ENCODE measurements around the gene NPAS3.
A peak's percentile ranks its signal among the peaks of the same experiment; 100 is the strongest.

NPAS3 gene

GRCh38 chr14:33467971-33468370, 529.3 kb downstream of the NPAS3 start:
- DNase-seq (ENCODE audit: low spot score in 2 of 2) = no peak
- Histone ChIP-seq H3K9me3 (no peaks in the 10 kb centered on the region), H3K27me3 (ENCODE audit: low read depth) (no peaks in the 10 kb centered on the region), H3K4me1 (no peaks in the 10 kb centered on the region), H3K36me3 (replicated peaks) (no peaks in the 10 kb centered on the region), H3K4me3 (no peak overlapping the region)
- in situ Hi-C loops (cut with MboI; ENCODE audit: low sequenced_read_pairs) = no loop called here

GRCh38 chr14:33469898-33470297, 531.2 kb downstream of the NPAS3 start:
- no peaks in the 10 kb centered on the region for H3K9me3 ChIP-seq
- H3K4me3 ChIP-seq = no peak overlapping the region
- H3K36me3 ChIP-seq (replicated peaks) = no peaks in the 10 kb centered on the region
- H3K4me1 ChIP-seq = no peaks in the 10 kb centered on the region
- DNase-seq (ENCODE audit: low spot score in 2 of 2) = no peak
- in situ Hi-C loops (cut with MboI; ENCODE audit: low sequenced_read_pairs) = no loop called here
- H3K27me3 ChIP-seq (ENCODE audit: low read depth) = no peaks in the 10 kb centered on the region

GRCh38 chr14:33471776-33472175, 533.1 kb downstream of the NPAS3 start:
- Histone ChIP-seq H3K4me1 (no peaks in the 10 kb centered on the region), H3K36me3 (replicated peaks) (no peaks in the 10 kb centered on the region), H3K27me3 (ENCODE audit: low read depth) (no peaks in the 10 kb centered on the region), H3K9me3 (no peaks in the 10 kb centered on the region), H3K4me3 (no peak overlapping the region)
- in situ Hi-C loops (cut with MboI; ENCODE audit: low sequenced_read_pairs) = no loop called here
- no peak for DNase-seq (ENCODE audit: low spot score in 2 of 2)

DNA sequence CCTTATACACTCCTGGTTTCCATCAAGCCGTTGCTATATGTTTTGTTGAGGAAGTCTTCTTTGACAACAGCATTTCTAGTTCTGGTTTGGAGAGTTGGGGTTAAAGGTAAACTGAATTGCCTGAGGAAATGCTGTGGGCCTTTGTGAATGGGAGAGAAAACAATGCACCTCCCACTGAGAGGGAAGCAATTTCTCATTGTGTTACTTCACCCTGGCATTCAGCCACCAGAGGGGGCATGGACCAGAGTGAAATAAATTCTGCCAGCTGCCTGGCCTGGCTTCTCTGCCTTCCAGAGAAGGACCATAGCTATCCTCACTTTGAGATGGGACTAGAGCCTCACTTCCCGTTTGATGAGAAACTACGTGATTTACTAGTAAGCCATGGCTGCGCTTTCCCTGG, 536.9 kb downstream of the NPAS3 start:
- H3K27me3 ChIP-seq (ENCODE audit: low read depth) = no peaks in the 10 kb centered on the region
- in situ Hi-C loops (cut with MboI; ENCODE audit: low sequenced_read_pairs) = no loop called here
- no peaks in the 10 kb centered on the region for H3K9me3 ChIP-seq
- no peaks in the 10 kb centered on the region for H3K4me1 ChIP-seq
- no peaks in the 10 kb centered on the region for H3K36me3 ChIP-seq (replicated peaks)
- H3K4me3 ChIP-seq = no peak overlapping the region
- peak; percentile 56 to 65 for DNase-seq (ENCODE audit: low spot score in 2 of 2)

DNA sequence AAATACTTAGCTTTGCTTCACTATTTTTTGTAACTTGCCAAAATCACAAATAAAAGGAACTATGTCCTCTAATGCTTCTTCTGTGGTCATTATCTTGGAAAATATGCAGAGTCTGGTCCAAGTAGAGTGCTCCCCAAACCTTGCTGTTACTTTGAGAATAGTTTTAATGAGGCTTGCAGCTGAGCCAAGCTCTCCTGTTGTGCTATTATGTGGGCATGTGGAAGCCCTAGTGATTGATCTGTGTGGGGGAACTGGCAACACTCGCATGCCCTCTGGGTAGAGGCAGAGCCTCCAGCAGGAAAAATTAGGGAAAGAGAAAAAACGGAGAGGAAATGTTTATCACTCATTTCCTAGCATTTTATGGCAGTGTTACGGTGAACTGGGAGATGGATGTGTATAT, 539.1 kb downstream of the NPAS3 start:
- no peak for DNase-seq (ENCODE audit: low spot score in 2 of 2)
- H3K27me3 ChIP-seq (ENCODE audit: low read depth) = peaks cover 5% of the 10 kb centered on the region; the same call in 1 of the 2 replicates
- no peak overlapping the region for H3K4me3 ChIP-seq
- no peaks in the 10 kb centered on the region for H3K4me1 ChIP-seq
- no peaks in the 10 kb centered on the region for H3K9me3 ChIP-seq
- no peaks in the 10 kb centered on the region for H3K36me3 ChIP-seq (replicated peaks)
- in situ Hi-C loops (cut with MboI; ENCODE audit: low sequenced_read_pairs) = no loop called here

GRCh38 chr14:33480071-33480886, 541.6 kb downstream of the NPAS3 start:
- H3K27me3 ChIP-seq (ENCODE audit: low read depth) = peaks cover 9% of the 10 kb centered on the region; the same call in 1 of the 2 replicates

DNA sequence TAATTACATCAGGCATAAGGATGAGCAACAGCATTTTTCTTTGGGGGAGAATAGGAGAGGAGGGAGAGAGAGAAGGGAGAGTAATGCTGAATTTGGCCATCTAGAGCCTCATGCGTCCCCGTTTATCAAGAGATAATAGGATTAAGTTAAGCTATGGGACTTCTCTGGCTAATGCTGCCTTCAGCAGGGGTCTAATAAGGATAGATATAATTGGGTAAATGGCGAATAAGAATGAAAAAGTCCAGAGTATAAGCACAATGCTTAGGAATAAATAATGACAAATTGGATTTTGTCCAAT, 542.2 kb downstream of the NPAS3 start:
- peaks cover 9% of the 10 kb centered on the region; the same call in 1 of the 2 replicates for H3K27me3 ChIP-seq (ENCODE audit: low read depth)
- no peak for DNase-seq (ENCODE audit: low spot score in 2 of 2)
- no peak overlapping the region for H3K4me3 ChIP-seq
- no peaks in the 10 kb centered on the region for H3K36me3 ChIP-seq (replicated peaks)
- in situ Hi-C loops (cut with MboI; ENCODE audit: low sequenced_read_pairs) = no loop called here
- no peaks in the 10 kb centered on the region for H3K9me3 ChIP-seq
- H3K4me1 ChIP-seq = no peaks in the 10 kb centered on the region

More at GRCh38 chr14:33480071-33480886, 541.6 kb downstream of the NPAS3 start:
- no peaks in the 10 kb centered on the region for H3K4me1 ChIP-seq
- no peak for DNase-seq (ENCODE audit: low spot score in 2 of 2)
- H3K36me3 ChIP-seq (replicated peaks) = no peaks in the 10 kb centered on the region
- in situ Hi-C loops (cut with MboI; ENCODE audit: low sequenced_read_pairs) = no loop called here
- H3K9me3 ChIP-seq = no peaks in the 10 kb centered on the region
- no peak overlapping the region for H3K4me3 ChIP-seq

DNA sequence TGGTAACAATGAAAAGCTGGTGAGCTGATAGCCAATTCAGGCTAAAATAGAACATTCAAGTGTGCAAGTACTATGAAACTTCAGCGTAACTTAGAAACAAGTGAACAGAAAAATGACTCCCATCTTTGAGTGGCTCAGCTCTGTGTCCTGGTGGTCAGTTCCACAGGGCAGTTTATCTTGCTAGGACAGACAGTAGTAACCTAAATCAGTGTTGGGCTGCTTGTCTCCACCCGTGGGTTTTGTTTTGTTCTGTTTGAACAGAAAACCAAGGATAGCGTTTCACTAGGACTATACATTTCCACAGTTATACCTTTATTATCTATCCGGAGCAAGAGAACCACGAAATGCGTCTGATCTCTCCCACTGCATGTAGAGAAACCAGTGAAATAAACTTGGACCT, 544.4 kb downstream of the NPAS3 start:
- Histone ChIP-seq H3K27me3 (ENCODE audit: low read depth) (peaks cover 9% of the 10 kb centered on the region; the same call in 1 of the 2 replicates), H3K9me3 (no peaks in the 10 kb centered on the region), H3K4me3 (no peak overlapping the region), H3K36me3 (replicated peaks) (no peaks in the 10 kb centered on the region), H3K4me1 (no peaks in the 10 kb centered on the region)
- in situ Hi-C loops (cut with MboI; ENCODE audit: low sequenced_read_pairs) = no loop called here
- DNase-seq (ENCODE audit: low spot score in 2 of 2) = no peak

DNA sequence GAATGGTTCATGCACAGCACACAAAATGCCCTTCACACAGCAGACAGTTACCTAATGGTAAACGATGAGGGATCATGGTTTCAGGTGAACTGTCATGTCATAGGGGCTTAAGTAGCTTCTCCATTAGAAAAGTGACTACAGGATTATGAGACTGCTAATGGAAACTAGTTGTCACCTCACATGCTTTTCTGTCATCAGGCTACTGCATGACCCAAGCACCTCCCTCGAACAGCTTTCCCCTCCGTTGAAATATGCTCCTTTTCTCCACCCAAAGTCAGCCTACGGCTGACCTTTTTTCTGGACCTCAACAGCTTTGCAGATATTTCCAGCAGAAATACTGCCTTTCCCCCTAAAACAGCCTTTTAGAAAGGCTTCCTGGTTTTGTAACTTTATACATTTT, 544.9 kb downstream of the NPAS3 start:
- in situ Hi-C loops (cut with MboI; ENCODE audit: low sequenced_read_pairs) = no loop called here
- no peaks in the 10 kb centered on the region for H3K36me3 ChIP-seq (replicated peaks)
- DNase-seq (ENCODE audit: low spot score in 2 of 2) = no peak
- no peak overlapping the region for H3K4me3 ChIP-seq
- no peaks in the 10 kb centered on the region for H3K4me1 ChIP-seq
- peaks cover 9% of the 10 kb centered on the region; the same call in 1 of the 2 replicates for H3K27me3 ChIP-seq (ENCODE audit: low read depth)
- no peaks in the 10 kb centered on the region for H3K9me3 ChIP-seq

DNA sequence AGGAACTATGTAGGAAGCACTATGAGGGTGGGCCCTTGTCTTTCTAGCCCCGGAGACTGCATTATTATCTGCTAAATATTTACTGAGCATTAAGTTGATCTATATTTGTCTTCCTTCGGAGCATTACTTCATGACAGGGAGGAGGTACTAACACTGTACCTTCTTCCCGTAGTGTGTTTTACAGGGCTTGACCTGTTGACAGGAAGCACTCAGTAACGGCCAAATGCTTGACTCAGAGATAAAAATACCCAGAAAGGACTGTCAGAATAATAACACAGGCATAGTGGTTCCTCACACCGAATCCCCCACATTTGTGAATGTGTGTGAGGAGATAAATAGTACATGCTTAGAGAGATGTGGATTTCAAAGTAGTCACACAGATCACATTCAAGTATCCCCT, 545.6 kb downstream of the NPAS3 start:
- in situ Hi-C loops (cut with MboI; ENCODE audit: low sequenced_read_pairs) = no loop called here
- Histone ChIP-seq H3K27me3 (ENCODE audit: low read depth) (peaks cover 9% of the 10 kb centered on the region; the same call in 1 of the 2 replicates), H3K4me1 (no peaks in the 10 kb centered on the region), H3K4me3 (no peak overlapping the region), H3K9me3 (no peaks in the 10 kb centered on the region), H3K36me3 (replicated peaks) (no peaks in the 10 kb centered on the region)
- no peak for DNase-seq (ENCODE audit: low spot score in 2 of 2)

DNA sequence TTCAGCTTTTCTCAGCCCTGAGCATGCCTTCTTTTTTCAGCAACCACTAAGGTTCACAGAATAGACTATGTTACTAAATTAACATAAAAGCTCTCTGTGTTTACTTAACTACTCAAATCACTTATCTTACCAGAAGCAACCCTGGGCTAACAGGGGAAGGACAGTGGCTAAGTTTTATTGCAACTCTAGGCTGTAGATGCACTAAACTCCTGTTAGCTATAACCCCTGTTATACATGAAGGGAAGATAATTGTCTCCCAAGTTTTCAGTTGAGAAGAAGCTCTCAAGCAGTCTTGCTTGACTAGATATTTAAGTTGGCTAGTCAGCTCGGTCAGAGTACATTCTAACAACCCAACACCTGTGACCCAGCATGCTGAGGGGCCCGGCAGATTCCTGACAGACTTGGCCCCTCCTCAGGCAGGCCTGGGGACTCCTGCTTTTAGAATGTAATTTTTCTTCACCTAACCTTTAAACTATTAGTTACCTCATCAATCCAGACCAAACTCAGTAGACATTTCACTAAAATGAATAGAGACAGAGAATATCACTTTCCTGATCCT, 547.7 kb downstream of the NPAS3 start:
- Histone ChIP-seq H3K4me3 (no peak overlapping the region), H3K36me3 (replicated peaks) (no peaks in the 10 kb centered on the region)
- in situ Hi-C loops (cut with MboI; ENCODE audit: low sequenced_read_pairs) = no loop called here

GRCh38 chr14:33488582-33488981, 549.9 kb downstream of the NPAS3 start:
- Histone ChIP-seq H3K36me3 (replicated peaks) (no peaks in the 10 kb centered on the region), H3K4me3 (no peak overlapping the region), H3K4me1 (no peaks in the 10 kb centered on the region), H3K27me3 (ENCODE audit: low read depth) (peaks cover 5% of the 10 kb centered on the region), H3K9me3 (no peaks in the 10 kb centered on the region)
- no peak for DNase-seq (ENCODE audit: low spot score in 2 of 2)
- in situ Hi-C loops (cut with MboI; ENCODE audit: low sequenced_read_pairs) = no loop called here

More for the DNA sequence above, 547.7 kb downstream of the NPAS3 start:
- Histone ChIP-seq H3K4me1 (no peaks in the 10 kb centered on the region), H3K9me3 (no peaks in the 10 kb centered on the region), H3K27me3 (ENCODE audit: low read depth) (peaks cover 9% of the 10 kb centered on the region; the same call in 1 of the 2 replicates)
- no peak for DNase-seq (ENCODE audit: low spot score in 2 of 2)

- Histone ChIP-seq H3K9me3 (no peaks in the 10 kb centered on the region), H3K4me1 (no peaks in the 10 kb centered on the region), H3K27me3 (ENCODE audit: low read depth) (peaks cover 8% of the 10 kb centered on the region), H3K4me3 (no peak overlapping the region), H3K36me3 (replicated peaks) (no peaks in the 10 kb centered on the region)
- in situ Hi-C loops (cut with MboI; ENCODE audit: low sequenced_read_pairs) = no loop called here
- no peak for DNase-seq (ENCODE audit: low spot score in 2 of 2)
Measured at GRCh38 chr14:33490555-33490954, 551.9 kb downstream of the NPAS3 start.

DNA sequence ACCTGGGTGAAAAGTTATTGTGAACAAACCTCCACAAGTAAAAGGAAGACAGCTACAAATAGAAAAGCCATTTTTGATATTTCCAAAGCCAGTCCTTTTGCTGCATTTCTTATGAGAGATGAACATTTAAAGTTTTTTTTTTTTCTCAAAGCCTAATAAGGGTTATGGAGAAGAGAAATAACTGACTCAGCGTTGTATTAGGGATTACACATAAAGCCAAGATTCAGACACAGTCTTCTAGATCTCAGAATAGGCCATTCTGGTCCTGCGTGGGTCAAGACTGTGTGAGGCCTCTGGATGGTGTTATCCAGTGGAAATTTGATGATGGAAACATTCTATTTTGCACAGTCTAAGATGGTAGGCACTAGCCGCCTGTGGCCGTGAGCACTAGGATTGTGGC, 552.4 kb downstream of the NPAS3 start:
- no peaks in the 10 kb centered on the region for H3K9me3 ChIP-seq
- H3K4me3 ChIP-seq = no peak overlapping the region
- peaks cover 8% of the 10 kb centered on the region for H3K27me3 ChIP-seq (ENCODE audit: low read depth)
- in situ Hi-C loops (cut with MboI; ENCODE audit: low sequenced_read_pairs) = no loop called here
- no peak for DNase-seq (ENCODE audit: low spot score in 2 of 2)
- no peaks in the 10 kb centered on the region for H3K4me1 ChIP-seq
- no peaks in the 10 kb centered on the region for H3K36me3 ChIP-seq (replicated peaks)

All from HAP-1 (cell line).